GM11168 (cell line): ENCODE data around the gene FAM3D.
"Not testable (repeated sequence)": the region's sequence is repeated elsewhere in the genome, so short reads cannot be mapped to it uniquely, and the experiment has no call there.

Source experiments
- in situ Hi-C: fragments of 300-500 bp; cut with MboI; formaldehyde crosslinking; loops from one replicate; pipeline ENCODE4 v1.12.0; 2022; ENCODE audit warnings: low sequenced_read_pairs; ENCODE audit not compliant: unreplicated experiment

FAM3D gene

DNA sequence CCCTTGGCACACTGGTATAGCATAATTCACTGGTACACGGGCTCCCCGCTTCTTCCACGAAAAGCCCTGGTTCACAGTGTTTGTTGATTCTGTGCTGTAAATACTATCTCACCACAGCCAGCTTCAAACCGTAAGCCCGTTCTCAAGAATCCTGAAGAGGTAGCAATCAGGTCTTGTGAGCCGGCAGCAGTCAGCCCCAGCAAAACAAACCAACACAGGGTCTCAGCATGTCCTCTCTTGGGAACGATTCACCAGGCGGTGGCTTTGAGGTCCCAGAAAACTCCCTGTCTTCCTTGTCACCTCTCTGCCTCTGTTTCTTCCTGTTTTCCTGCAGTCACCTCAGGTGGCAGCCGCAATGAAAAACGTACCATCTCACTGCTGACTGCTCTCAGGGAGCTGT lies 19.1 kb upstream of the FAM3D start:
- in situ Hi-C loops: no loop called here

DNA sequence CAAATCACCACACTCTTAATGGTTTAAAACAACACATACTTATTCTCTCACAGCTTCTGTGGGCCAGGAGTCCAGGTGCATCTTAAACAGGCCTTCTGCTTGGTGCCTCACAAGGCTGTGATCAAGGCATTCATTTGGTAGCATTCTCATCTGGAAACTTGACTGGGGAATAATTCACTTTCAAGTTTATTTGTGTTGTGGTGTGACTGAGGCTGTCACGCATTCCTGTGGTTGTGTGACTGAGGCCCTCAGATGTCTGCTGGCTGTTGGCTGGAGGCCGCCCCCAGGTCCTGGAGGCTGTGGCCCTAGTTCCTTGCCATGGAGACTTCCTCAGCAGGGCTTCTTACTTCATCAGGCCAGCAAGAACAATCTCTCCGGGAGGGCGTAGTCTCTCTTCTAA lies 16.9 kb upstream of the FAM3D start:
- in situ Hi-C loops: no loop called here

DNA sequence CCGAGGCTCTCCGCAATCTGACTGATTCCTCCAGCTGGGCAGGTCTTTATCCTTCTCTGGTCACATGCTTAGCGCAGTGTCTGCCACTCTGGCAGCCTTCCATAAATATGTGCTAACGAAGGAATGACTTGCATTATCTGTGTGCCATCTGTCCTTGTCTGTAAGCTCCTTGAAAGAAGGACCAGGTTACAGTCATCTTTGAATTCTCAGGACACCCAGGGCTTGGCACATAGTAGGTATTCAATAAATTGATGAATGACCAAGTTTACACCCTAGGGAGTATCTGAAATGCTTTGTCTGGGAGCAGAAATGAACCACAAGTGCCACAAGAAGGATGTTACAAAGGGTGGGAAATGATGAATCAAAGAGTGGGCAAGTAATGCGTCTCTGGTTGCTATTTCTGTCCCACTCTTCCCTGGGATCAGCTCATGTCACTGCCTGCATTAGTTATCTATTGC lies 16.5 kb upstream of the FAM3D start:
- in situ Hi-C loops: no loop called here

DNA sequence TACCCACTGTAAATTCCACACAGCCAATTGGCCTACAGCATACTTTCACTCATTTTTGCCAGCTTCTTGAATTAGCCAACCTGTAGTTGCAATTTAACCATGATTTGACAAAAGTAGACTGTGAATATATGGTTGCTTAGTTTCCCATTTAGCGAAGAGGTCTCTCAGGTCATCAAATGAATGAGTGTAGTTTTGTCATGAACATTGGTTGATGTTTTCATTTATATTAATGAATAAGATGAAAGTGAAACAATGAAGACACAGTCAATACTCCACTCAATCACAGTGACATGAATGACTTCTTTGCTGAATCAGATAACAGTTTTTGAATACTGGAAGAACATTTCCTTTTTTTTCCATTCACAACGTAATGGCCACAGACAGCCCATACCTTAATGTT lies 15.3 kb upstream of the FAM3D start:
- in situ Hi-C loops: no loop called here

DNA sequence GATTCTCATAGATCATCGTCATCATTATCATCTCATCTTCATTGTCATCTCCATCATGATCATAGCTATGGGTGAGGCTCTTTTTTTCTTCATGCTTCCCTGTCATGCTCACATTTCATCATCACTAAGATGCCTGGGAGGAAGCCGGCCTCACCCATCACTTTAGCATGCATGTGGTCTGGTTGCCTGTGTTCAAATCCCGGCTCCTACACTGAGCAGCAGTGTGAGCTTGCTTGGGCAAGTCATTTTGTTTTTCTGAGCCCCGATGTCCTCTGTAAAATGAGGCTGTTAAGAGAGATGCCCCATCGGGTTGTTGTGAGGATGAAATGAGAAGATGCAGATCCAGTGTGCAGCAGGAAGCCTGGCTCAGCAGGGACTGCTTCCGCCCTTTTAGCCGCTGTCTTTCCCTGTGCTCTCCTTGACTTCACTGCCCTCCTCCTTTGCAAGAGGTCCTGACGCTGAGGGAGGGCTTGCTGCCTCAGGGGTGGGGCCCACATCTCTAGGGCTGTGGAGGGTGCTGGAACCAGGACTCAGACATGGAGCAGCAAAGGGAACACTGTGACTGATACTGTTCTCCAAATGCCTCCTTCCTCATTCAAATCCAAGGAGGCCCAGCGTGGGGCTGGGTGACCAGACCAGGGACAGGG lies 14.4 kb upstream of the FAM3D start:
- in situ Hi-C loops: no loop called here

DNA sequence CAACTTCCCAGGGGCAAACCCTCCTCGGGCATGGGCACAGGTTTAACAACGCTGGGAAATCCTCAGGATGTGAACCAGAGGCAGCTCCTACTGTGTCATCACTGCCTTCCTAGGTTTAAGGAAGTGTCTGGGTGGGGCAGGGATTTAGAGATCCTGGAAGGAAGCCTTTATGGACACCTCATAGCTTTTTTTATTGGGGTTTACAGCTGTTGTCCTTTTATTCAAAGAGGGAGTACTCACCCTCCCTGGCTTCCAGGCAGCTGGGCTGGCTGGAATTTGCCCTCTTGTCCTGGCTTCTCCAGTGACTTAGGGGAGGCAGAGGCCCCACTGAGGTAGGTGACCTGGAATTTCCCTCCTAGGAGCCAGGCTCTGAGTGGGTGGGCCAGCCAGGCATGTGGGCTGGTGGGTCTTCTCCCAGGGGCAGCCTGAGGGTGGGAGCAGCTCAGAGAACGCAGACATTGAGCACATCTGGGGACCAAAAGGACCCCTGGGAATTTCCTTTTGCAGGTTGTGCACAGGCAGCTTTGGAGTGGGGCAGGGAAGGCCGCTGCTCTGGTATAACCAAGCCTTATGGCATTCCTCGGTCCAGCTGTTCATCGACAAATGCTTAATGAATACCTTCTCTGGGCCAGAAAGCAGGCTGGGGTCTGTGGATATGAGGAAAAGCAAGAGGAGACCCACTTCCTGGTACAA lies 13.5 kb upstream of the FAM3D start:
- in situ Hi-C loops: no loop called here

DNA sequence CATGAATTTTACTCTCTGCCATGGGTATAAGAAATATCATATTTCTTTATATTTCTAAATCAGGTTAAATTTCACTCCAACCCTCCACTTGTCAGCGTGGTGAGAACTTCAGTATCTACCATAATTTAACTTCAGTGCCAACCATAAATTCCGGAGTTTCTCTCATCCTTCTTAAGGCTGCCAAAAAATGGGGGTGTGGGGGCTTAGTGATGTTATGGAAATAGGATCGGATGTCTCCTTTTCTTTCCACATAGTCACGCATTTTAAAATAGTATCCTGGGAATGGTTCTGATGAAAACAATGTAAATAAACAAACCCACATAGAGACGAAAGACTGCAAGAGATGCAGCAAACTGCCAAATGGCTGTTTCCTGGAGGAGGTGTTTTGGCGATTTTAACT lies 12.9 kb upstream of the FAM3D start:
- in situ Hi-C loops: no loop called here

DNA sequence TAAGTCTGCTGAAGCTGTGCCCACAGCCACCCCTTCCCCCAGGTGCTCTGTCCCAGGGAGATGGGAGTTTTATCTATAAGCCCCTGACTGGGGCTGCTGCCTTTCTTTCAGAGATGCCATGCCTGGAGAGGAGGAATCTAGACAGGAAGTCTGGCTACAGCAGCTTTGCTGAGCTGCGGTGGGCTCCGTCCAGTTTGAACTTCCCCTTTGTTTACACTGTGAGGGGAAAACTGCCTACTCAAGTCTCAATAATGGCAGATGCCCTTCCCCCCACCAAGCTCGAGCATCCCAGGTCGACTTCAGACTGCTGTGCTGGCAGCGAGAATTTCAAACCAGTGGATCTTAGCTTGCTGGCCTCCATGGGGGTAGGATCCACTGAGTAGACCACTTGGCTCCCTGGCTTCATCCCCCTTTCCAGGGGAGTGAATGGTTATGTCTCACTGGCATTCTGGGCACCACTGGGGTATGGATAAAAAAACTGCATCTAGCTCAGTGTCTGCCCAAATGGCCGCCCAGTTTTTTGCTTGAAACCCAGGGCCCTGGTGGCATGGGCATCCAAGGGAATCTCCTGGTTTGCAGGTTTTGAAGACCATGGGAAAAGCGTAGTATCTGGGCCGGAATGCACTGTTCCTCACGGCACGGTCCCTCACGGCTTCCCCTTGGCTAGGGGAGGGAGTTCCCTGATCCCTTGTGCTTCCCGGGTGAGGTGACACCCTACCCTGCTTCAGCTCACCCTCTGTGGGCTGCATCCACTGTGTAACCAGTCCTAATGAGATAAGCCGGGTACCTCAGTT lies 11.8 kb upstream of the FAM3D start:
- in situ Hi-C loops: not testable (repeated sequence)

DNA sequence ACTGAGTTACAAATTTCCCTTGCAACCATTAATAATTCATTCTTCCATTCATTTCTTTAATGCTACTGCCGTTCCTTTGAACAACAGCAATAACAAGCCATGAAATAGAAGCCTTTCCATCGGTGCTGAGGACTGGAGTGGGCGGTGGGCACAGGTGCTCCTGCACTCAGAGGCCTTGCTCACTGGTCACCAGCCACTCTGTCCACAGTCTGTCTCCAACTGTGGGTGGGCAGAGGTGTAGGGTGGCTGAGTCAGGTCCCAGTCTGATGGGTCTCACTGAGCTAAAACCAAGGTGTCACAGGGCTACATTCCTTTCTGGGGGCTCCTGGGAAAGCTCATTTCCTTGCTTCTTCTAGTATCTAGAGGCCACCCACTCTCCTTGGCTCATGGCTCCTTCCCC lies 6.3 kb upstream of the FAM3D start:
- in situ Hi-C loops: no loop called here

DNA sequence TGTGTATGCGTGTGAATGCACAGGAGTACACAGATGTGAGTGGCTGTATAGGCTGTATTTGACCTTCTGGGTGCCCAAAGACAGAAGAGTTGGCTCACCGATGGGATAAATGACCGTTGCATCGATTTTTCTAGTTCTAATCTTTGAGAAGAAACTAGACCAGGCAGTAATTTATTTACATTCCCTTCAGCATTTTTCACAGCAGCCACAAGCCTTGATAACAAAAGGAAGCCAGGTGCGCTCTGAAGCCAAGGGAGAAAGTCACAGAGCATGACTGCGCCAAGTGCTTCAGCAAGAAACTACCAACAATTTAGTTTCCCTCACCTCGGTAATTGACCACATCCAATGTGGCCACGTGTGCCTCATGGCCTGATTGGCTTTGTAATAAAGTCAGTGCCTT lies 5.9 kb upstream of the FAM3D start:
- in situ Hi-C loops: no loop called here

DNA sequence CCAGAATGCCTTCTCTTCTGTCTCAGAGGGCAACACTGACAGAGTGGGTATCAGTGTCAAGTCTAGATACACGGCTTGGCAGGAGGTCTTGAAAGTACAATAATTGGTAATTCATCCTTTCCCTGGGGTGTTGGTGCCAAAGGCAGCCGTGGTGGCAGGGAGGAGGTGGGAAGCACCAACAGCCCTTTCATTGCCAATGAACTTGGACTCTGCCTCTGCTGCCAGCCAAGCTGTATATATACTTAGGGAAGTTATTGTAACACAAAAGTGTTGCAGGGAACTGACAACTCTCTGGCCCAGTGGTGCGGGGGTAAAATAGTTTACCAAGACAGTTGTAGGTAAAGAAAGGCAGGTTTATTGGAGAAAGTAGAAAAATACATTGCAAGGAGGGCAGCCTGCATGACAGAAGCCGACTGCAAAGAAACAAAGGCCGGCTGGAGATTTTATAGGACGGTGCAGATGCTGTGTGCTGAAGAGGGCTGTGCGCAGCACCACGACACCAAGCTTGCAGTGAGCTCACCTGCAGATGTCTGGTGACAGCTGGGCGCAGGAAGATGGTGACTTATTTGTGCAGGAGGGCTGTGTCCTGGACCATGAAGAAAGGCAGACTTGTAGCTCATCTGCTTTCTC lies 4.0 kb upstream of the FAM3D start:
- in situ Hi-C loops: no loop called here

DNA sequence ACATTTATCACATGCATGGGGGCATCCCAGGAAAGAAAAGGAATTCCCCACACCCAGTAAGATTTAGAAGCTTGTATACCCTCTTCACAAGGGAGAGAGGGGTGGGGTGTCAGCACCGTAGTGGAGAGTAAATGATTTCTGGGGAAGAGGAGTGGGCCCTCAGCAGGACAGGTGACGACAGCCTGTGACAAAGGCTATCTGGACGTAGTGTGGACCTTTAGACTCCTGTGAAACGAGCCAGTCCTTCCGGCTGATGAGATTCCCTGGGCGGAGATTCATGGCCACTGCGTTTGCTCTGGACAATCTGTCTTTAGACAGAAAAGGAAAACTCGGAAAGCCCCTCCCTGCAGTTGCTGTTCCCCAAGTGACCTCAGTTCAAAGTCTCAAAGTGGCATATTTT lies 1.7 kb upstream of the FAM3D start:
- in situ Hi-C loops: no loop called here

DNA sequence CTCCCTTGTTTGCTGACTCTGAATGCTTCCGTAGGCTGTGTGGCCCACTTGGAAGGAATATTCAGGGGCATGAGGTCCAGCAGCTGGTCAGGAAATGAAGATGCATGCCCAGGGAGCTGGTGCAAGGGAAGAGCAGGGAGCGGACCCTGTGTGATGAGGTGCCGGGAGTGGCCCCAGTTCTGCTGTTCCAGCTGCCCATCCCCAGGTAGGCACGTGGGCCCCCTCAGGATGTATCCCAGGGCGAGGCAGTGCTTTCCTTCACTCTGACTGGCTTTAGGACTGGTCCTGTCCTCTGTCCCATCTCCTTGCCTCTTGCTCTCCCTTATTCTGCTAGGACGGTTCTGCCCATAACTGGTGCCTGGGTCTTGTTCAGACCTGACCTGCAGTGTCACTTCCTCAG lies 1.1 kb upstream of the FAM3D start:
- in situ Hi-C loops: no loop called here

DNA sequence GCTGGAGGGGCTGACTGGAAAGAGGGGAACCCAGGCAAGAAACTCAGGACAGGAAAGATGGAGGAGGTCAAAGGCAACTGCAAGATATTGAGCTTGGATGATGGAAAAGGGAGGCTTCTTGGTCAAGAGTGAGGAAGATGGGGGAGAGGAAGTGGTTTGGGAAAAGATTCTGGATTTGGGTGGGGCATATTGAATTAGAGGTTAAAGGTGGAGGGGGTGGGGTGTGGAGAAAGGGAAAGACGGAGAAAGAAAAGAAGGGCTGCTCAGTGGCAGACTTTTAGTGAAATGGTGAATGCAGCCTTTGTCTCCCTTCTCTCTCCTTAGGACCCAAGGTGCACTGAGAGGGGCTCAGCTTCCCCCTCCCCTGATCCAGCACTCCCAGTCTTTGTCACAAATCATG lies 655 bp upstream of the FAM3D start:
- in situ Hi-C loops: no loop called here

DNA sequence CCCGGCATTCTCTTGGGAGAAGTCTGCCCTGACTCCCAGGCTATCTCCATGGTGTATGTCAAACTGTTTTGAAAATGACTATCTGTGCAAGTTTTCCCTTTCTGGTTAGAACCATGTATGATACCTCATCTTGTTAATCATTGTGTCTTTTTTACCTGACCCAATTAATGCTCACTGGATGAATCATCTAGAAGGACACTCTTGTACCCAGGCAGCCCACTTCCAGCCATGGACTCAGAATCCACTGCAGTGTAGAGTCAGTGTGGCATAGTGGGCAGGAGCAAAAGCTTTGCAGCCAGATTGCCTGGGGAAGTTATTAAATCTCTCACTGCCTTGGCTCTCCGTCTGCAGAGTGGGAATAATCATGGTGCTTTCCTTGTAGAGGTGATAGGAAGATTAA lies 1.2 kb downstream of the FAM3D start:
- in situ Hi-C loops: no loop called here

DNA sequence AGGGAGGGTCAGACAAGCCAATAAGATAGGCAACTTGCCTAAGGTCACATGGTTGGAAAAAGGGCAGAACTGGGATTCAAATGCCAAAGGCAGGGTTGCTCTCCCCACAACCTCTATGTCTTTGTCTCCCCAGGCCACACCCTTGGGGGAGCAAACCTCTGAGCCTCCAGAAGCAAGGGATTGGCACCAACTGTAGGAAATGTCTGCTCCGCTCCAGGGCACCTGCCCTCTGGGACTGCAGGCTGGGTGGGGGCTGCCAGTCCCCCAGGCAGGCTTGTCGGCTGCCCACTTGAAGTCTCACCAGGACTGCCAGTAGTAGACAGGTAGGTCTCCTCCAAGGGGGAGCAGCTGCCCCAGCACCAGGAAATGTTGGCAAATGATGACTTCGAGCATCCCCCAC lies 2.0 kb downstream of the FAM3D start:
- in situ Hi-C loops: no loop called here

DNA sequence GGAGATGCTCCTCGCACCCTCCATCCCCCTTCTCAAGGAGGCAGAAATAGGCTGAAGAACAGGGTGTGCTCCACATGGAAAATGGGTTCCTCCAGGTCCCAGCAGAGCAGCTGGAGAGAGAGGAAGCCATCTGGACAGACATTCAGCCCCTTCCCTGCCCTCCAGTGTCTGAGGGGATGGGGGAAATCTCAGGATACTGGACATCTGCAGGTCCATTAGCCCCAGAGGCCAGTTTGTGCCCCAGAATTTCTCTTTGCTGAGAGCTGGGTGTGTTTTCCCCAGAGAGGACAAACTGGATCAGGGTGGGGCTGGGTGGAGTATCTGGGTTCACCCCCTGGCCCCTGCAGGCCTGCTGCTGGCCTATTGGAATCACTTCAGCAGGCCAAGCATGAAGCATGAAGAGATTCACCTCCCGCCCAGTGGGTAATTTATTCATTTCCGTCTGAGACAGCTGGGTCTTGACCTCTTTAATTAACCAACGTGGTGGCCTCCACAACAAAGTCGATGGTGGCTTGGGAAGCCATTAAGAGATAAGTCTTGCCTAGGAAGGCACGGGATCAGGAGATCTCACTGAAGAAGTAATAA lies 4.6 kb downstream of the FAM3D start:
- in situ Hi-C loops: no loop called here

DNA sequence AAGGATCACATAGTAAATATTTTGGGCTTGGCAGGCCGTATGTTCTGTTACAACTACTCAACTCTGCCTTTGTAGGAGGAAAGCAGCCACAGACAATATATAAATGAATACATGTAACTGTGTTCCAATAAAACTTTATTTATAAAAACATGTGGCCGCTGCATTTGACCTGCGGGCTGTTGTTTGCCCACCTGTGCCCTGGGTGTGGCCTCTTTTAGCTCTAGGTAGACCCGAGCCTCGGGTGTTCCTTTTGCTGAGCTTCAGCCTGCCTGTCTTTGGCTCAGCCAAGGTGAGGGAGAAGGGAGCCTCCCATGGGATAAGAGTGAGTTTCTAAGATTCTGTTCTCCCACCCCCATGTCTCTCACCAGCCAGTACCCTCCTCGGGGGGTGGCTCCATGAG lies 5.6 kb downstream of the FAM3D start:
- in situ Hi-C loops: no loop called here

DNA sequence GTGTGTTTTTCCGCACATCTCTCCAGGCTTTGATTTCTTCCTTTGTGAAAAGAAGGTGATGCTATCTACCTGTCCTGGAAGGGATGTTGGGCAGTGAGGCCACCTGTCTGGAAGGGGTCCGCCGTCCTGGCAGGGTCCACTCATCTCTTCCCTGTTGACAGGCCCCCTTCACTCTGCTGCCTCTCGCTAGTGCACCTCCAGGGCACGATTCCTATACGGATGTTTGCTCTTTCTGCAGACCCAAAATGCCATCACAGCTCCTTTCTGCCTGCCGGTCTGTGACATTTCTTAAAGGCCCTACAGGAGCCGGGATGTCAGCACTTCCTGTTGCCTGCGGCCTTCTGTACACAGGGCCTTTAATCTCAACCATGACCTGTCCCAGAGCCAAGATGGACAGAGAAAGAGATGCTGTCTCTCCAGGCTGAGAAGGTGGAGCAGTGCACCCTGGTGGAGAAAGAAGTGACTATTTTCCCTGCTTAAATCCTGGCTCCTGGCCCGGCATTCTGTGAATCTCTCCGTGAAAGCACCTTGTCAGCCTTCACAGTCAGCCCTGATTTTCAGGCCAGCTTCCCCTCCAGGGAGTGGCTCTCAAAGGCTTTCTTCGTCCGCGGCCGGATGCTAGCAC lies 7.4 kb downstream of the FAM3D start:
- in situ Hi-C loops: no loop called here

DNA sequence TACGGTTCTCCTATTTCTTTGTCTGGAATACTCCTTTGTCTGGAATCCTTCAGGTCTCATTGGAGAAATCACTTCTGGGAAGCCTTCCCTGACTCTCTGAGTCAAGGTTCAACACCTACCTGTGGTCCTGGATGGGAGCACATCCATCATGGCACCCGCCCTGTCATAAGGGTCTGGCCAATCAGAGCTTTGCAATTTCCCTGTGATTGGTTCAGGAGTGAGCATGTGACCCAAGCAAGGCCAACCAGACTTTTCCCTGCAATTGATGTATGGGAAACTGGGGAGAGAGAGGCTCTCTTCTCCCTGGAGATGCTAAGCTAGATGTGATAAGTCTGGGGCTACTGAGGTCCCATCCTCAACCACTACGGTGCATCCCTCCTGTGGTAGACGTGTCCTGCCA lies 8.1 kb downstream of the FAM3D start:
- in situ Hi-C loops: no loop called here
